Common myeloid progenitor, CD34-positive (primary cell): Measurements from ENCODE around the gene KLHL22.
"Not testable (repeated sequence)": the region's sequence is repeated elsewhere in the genome, so short reads cannot be mapped to it uniquely, and the experiment has no call there.

Source experiments
- CTCF ChIA-PET: fragments of 350-600 bp; sonication (Branson Sonifier 250); formaldehyde crosslinking; loops from one replicate; lab custom pipeline; 2021; ENCODE audit warnings: antibody characterized with exemption; lab: Charles Lee
- POLR2A ChIA-PET: fragments of 350-600 bp; sonication (Branson Sonifier 250); formaldehyde crosslinking; loops from one replicate; lab custom pipeline; 2021; ENCODE audit warnings: antibody characterized with exemption; lab: Charles Lee
- DNase-seq, 3 donors: peaks; one replicate each; pipeline versions ENCODE4 v3.0.0 to v3.0.0-alpha.2; 2013
- H3K27ac ChIP-seq, 2 experiments: 1 replicate in 1 of 2; 2 replicates in 1 of 2; pipeline ENCODE4 v1.7.0; 2013; ENCODE audit warnings: inconsistent platforms in 2 of 2, low read length in 2 of 2, mild to moderate bottlenecking in 2 of 2, low read depth in 1 of 2, moderate library complexity in 1 of 2; ENCODE audit not compliant: severe bottlenecking in 2 of 2, insufficient read depth in 1 of 2, poor library complexity in 1 of 2
- H3K27me3 ChIP-seq, 5 experiments: replicated peaks in 2 of 5; 1 replicate in 3 of 5; 2 replicates in 2 of 5; pipeline versions ENCODE4 v1.6.1 to v1.7.0; 2013; ENCODE audit warnings: low read length in 4 of 5, mild to moderate bottlenecking in 2 of 5, moderate library complexity in 2 of 5, inconsistent platforms in 1 of 5; ENCODE audit not compliant: insufficient read depth in 5 of 5, control insufficient read depth in 4 of 5
- H3K36me3 ChIP-seq, 4 experiments: 1 replicate in 2 of 4; 2 replicates in 2 of 4; pipeline versions ENCODE4 v1.6.1 to v1.7.0; 2013; ENCODE audit warnings: low read length in 3 of 4, control low read depth in 1 of 4, mild to moderate bottlenecking in 1 of 4; ENCODE audit not compliant: control insufficient read depth in 4 of 4, insufficient read depth in 4 of 4
- H3K4me1 ChIP-seq, 4 experiments: 1 replicate in 3 of 4; 2 replicates in 1 of 4; pipeline versions ENCODE4 v1.6.1 to v1.7.1; 2013; ENCODE audit warnings: low read length in 3 of 4, mild to moderate bottlenecking in 3 of 4, control low read depth in 1 of 4, inconsistent platforms in 1 of 4, moderate library complexity in 1 of 4; ENCODE audit not compliant: control insufficient read depth in 4 of 4, insufficient read depth in 4 of 4; ENCODE audit errors: control extremely low read depth in 1 of 4
- H3K4me3 ChIP-seq, 7 experiments: 1 replicate in 4 of 7; 2 replicates in 3 of 7; pipeline versions ENCODE4 v1.5.1 to v1.7.0; 2013; ENCODE audit warnings: mild to moderate bottlenecking in 7 of 7, low read length in 6 of 7, moderate library complexity in 6 of 7, inconsistent platforms in 2 of 7, low read depth in 2 of 7, control low read depth in 1 of 7; ENCODE audit not compliant: insufficient read depth in 4 of 7, control insufficient read depth in 1 of 7; ENCODE audit errors: extremely low read depth in 1 of 7
- H3K9me3 ChIP-seq, 5 experiments: 1 replicate in 4 of 5; 2 replicates in 1 of 5; pipeline versions ENCODE4 v1.6.1 to v1.7.1; 2013; ENCODE audit warnings: low read length in 4 of 5, mild to moderate bottlenecking in 2 of 5, inconsistent platforms in 1 of 5, low read depth in 1 of 5, moderate library complexity in 1 of 5; ENCODE audit not compliant: control insufficient read depth in 4 of 5, insufficient read depth in 2 of 5; ENCODE audit errors: control extremely low read depth in 1 of 5
- WGBS: methylation state at CpG from one replicate; pipeline ENCODE4 v1.1.5; 2013; ENCODE audit not compliant: insufficient coverage; 5-methylcytosine and 5-hydroxymethylcytosine counted together

KLHL22 gene

GRCh38 chr22:20393705-20394476 lies 101.7 kb downstream of the KLHL22 start, which contains the start of gene ZNF74:
TSS of gene ZNF74 (plus strand) at chr22:20394151. CDS start at chr22:20394629, 478 bp downstream.
- Histone ChIP-seq H3K27ac (peak within 1 kb of the TSS; percentile 64 to 85), H3K9me3 (peaks cover 0 to 4% (median 0%) of the 10 kb centered on the region in 5 experiments), H3K4me1 (peaks cover 3 to 34% (median 31%) of the 10 kb centered on the region in 4 experiments), H3K4me3 (peak within 1 kb of the TSS; percentile 67 to 93 (median 79)), H3K36me3 (peaks cover 0 to 3% (median 0%) of the 10 kb centered on the region in 4 experiments), H3K27me3 (no peaks in the 10 kb centered on the region)
- ChIA-PET CTCF (interaction anchor here (1.0 to 1.7 kb wide), 3 partner anchors 30 to 154 kb away, joined by 3 to 6 read pairs (median 3); partner anchors contain the start of gene DGCR6L), POLR2A (no interaction called here)
- DNase-seq, result peak; percentile 83 to 91 (median 90)
- 1% methylated on average over 60 of the region's 71 CpGs for WGBS

GRCh38 chr22:20392983-20393704 lies 102.5 kb downstream of the KLHL22 start:
- DNase-seq, result peak in 2 of 3 donors; percentile 35 to 40
- H3K27ac ChIP-seq, result peak overlapping the region; percentile 64 to 85
- no peaks in the 10 kb centered on the region for H3K27me3 ChIP-seq
- ChIA-PET CTCF (interaction anchor here (1.0 to 1.7 kb wide), 3 partner anchors 31 to 153 kb away, joined by 3 to 6 read pairs (median 3); partner anchors contain the start of gene DGCR6L), POLR2A (no interaction called here)
- peaks cover 0 to 3% (median 0%) of the 10 kb centered on the region in 4 experiments for H3K36me3 ChIP-seq
- 99% methylated on average over 20 of the region's 23 CpGs for WGBS
- H3K4me1 ChIP-seq, result peaks cover 3 to 34% (median 31%) of the 10 kb centered on the region in 4 experiments
- peak overlapping the region; percentile 67 to 93 (median 79) for H3K4me3 ChIP-seq
- H3K9me3 ChIP-seq, result peaks cover 0 to 4% (median 0%) of the 10 kb centered on the region in 5 experiments

- H3K4me3 ChIP-seq, H3K27ac ChIP-seq, H3K9me3 ChIP-seq, H3K36me3 ChIP-seq, POLR2A ChIA-PET, DNase-seq, H3K27me3 ChIP-seq: not testable (repeated sequence)
- CTCF ChIA-PET, result interaction anchor here (0.6 to 1.3 kb wide), 2 partner anchors 11 to 26 kb away, joined by 3 read pairs; no protein-coding TSS in a partner anchor
- H3K4me1 ChIP-seq, result peaks cover 3 to 34% (median 31%) of the 10 kb centered on the region in 4 experiments
- 98% methylated on average over 51 of the region's 53 CpGs for WGBS
These were observed 103.2 kb downstream of the KLHL22 start for GRCh38 chr22:20392365-20392881.
